Measurements from ENCODE around the gene CELSR2.

CELSR2 gene

GRCh38 chr1:109314795-109315194 is 65.5 kb downstream of the CELSR2 start:
- no peak overlapping the region for H3K4me3 ChIP-seq (IDR thresholded peaks at IDR 0.05; ENCODE audit: insufficient read depth, low read depth, low read length)
- TF ChIP-seq CTCF (conservative IDR thresholded peaks at IDR 0.05; ENCODE audit: low read depth, low read length), result no peak

GRCh38 chr1:109315288-109315687 is 65.9 kb downstream of the CELSR2 start:
- H3K36me3 ChIP-seq (ENCODE audit: insufficient read depth), result no peaks in the 10 kb centered on the region
- H3K9ac ChIP-seq, result no peak overlapping the region
- no peaks in the 10 kb centered on the region for H3K27me3 ChIP-seq (ENCODE audit: insufficient read depth, low read depth)
- no peak overlapping the region for H2AFZ ChIP-seq (ENCODE audit: low read depth)
- H3K4me1 ChIP-seq (ENCODE audit: low read depth, poor library complexity, severe bottlenecking), result no peaks in the 10 kb centered on the region
- H3K79me2 ChIP-seq (ENCODE audit: insufficient read depth, low read depth), result no peaks in the 10 kb centered on the region
- H3K4me2 ChIP-seq, result no peak overlapping the region
- no peaks in the 10 kb centered on the region for H4K20me1 ChIP-seq (ENCODE audit: insufficient read depth)
- no peak overlapping the region for H3K27ac ChIP-seq
- H3K4me3 ChIP-seq (IDR thresholded peaks at IDR 0.05; ENCODE audit: insufficient read depth, low read depth, low read length), result no peak overlapping the region
- TF ChIP-seq CTCF (conservative IDR thresholded peaks at IDR 0.05; ENCODE audit: low read depth, low read length), result no peak

More at GRCh38 chr1:109314795-109315194, 65.5 kb downstream of the CELSR2 start:
- Histone ChIP-seq H3K27me3 (ENCODE audit: insufficient read depth, low read depth) (no peaks in the 10 kb centered on the region), H3K79me2 (ENCODE audit: insufficient read depth, low read depth) (no peaks in the 10 kb centered on the region), H4K20me1 (ENCODE audit: insufficient read depth) (no peaks in the 10 kb centered on the region), H3K9ac (no peak overlapping the region), H3K36me3 (ENCODE audit: insufficient read depth) (no peaks in the 10 kb centered on the region), H3K4me2 (no peak overlapping the region), H3K4me1 (ENCODE audit: low read depth, poor library complexity, severe bottlenecking) (no peaks in the 10 kb centered on the region), H3K27ac (no peak overlapping the region), H2AFZ (ENCODE audit: low read depth) (no peak overlapping the region)

GRCh38 chr1:109316506-109316905 is 67.2 kb downstream of the CELSR2 start:
- H3K36me3 ChIP-seq (ENCODE audit: insufficient read depth), result no peaks in the 10 kb centered on the region
- TF ChIP-seq CTCF (conservative IDR thresholded peaks at IDR 0.05; ENCODE audit: low read depth, low read length), result no peak

GRCh38 chr1:109319114-109319513 is 69.8 kb downstream of the CELSR2 start:
- TF ChIP-seq CTCF (conservative IDR thresholded peaks at IDR 0.05; ENCODE audit: low read depth, low read length), result no peak
- Histone ChIP-seq H3K36me3 (ENCODE audit: insufficient read depth) (no peaks in the 10 kb centered on the region), H2AFZ (ENCODE audit: low read depth) (no peak overlapping the region), H3K9ac (no peak overlapping the region), H3K79me2 (ENCODE audit: insufficient read depth, low read depth) (no peaks in the 10 kb centered on the region), H3K27me3 (ENCODE audit: insufficient read depth, low read depth) (no peaks in the 10 kb centered on the region), H3K27ac (no peak overlapping the region), H3K4me1 (ENCODE audit: low read depth, poor library complexity, severe bottlenecking) (no peaks in the 10 kb centered on the region), H3K4me3 (IDR thresholded peaks at IDR 0.05; ENCODE audit: insufficient read depth, low read depth, low read length) (no peak overlapping the region), H4K20me1 (ENCODE audit: insufficient read depth) (no peaks in the 10 kb centered on the region), H3K4me2 (no peak overlapping the region)

More at GRCh38 chr1:109316506-109316905, 67.2 kb downstream of the CELSR2 start:
- Histone ChIP-seq H3K9ac (no peak overlapping the region), H3K79me2 (ENCODE audit: insufficient read depth, low read depth) (no peaks in the 10 kb centered on the region), H3K27me3 (ENCODE audit: insufficient read depth, low read depth) (no peaks in the 10 kb centered on the region), H3K4me2 (no peak overlapping the region), H3K4me1 (ENCODE audit: low read depth, poor library complexity, severe bottlenecking) (no peaks in the 10 kb centered on the region), H4K20me1 (ENCODE audit: insufficient read depth) (no peaks in the 10 kb centered on the region), H3K27ac (no peak overlapping the region), H2AFZ (ENCODE audit: low read depth) (no peak overlapping the region), H3K4me3 (IDR thresholded peaks at IDR 0.05; ENCODE audit: insufficient read depth, low read depth, low read length) (no peak overlapping the region)
